ENCODE data around the gene AGAP1.

Gene AGAP1

GRCh38 chr2:235701206-235701981 lies 207.6 kb downstream of the AGAP1 start:
- H3K9me2 ChIP-seq (replicated peaks; ENCODE audit: control insufficient read depth, low read length) = no peaks in the 10 kb centered on the region
- H3K4me2 ChIP-seq (ENCODE audit: low read length) = no peak overlapping the region
- H3K79me2 ChIP-seq (ENCODE audit: control insufficient read depth, low read length) = no peaks in the 10 kb centered on the region

GRCh38 chr2:235702186-235702585 lies 208.3 kb downstream of the AGAP1 start:
- Histone ChIP-seq H3K27me3 (ENCODE audit: control insufficient read depth, low read length) (no peaks in the 10 kb centered on the region), H3K4me2 (ENCODE audit: low read length) (no peak overlapping the region), H3K4me3 (ENCODE audit: low read length) (no peak overlapping the region), H3K4me1 (ENCODE audit: control insufficient read depth, low read length) (no peaks in the 10 kb centered on the region), H3K79me2 (ENCODE audit: control insufficient read depth, low read length) (no peaks in the 10 kb centered on the region), H3K27ac (ENCODE audit: low read depth, low read length) (no peak overlapping the region), H3F3A (ENCODE audit: control insufficient read depth, insufficient read depth) (no peaks in the 10 kb centered on the region), H4K20me1 (ENCODE audit: control insufficient read depth, insufficient read depth, low read depth, low read length) (no peaks in the 10 kb centered on the region), H3K36me3 (ENCODE audit: control insufficient read depth, low read length) (no peaks in the 10 kb centered on the region), H3K9me3 (ENCODE audit: control insufficient read depth, insufficient read depth, low read length) (no peaks in the 10 kb centered on the region), H3K9me2 (replicated peaks; ENCODE audit: control insufficient read depth, low read length) (no peaks in the 10 kb centered on the region)
- TF ChIP-seq CTCF (IDR thresholded peaks at IDR 0.05; ENCODE audit: low read depth, low read length, poor library complexity, severe bottlenecking) (no peak), EZH2phosphoT487 (IDR thresholded peaks at IDR 0.05; ENCODE audit: borderline replicate concordance, low read length) (no peak)

More at GRCh38 chr2:235701206-235701981, 207.6 kb downstream of the AGAP1 start:
- Histone ChIP-seq H4K20me1 (ENCODE audit: control insufficient read depth, insufficient read depth, low read depth, low read length) (no peaks in the 10 kb centered on the region), H3K9me3 (ENCODE audit: control insufficient read depth, insufficient read depth, low read length) (no peaks in the 10 kb centered on the region), H3K27me3 (ENCODE audit: control insufficient read depth, low read length) (no peaks in the 10 kb centered on the region), H3F3A (ENCODE audit: control insufficient read depth, insufficient read depth) (no peaks in the 10 kb centered on the region), H3K27ac (ENCODE audit: low read depth, low read length) (no peak overlapping the region), H3K4me1 (ENCODE audit: control insufficient read depth, low read length) (no peaks in the 10 kb centered on the region), H3K36me3 (ENCODE audit: control insufficient read depth, low read length) (no peaks in the 10 kb centered on the region), H3K4me3 (ENCODE audit: low read length) (no peak overlapping the region)
- TF ChIP-seq EZH2phosphoT487 (IDR thresholded peaks at IDR 0.05; ENCODE audit: borderline replicate concordance, low read length) = no peak
- TF ChIP-seq CTCF (IDR thresholded peaks at IDR 0.05; ENCODE audit: low read depth, low read length, poor library complexity, severe bottlenecking) = no peak

GRCh38 chr2:235703711-235704295 lies 210.0 kb downstream of the AGAP1 start:
- no peaks in the 10 kb centered on the region for H3K4me1 ChIP-seq (ENCODE audit: control insufficient read depth, low read length)
- H3K9me3 ChIP-seq (ENCODE audit: control insufficient read depth, insufficient read depth, low read length) = no peaks in the 10 kb centered on the region
- no peaks in the 10 kb centered on the region for H3F3A ChIP-seq (ENCODE audit: control insufficient read depth, insufficient read depth)
- H3K79me2 ChIP-seq (ENCODE audit: control insufficient read depth, low read length) = no peaks in the 10 kb centered on the region
- no peaks in the 10 kb centered on the region for H3K9me2 ChIP-seq (replicated peaks; ENCODE audit: control insufficient read depth, low read length)
- H3K4me2 ChIP-seq (ENCODE audit: low read length) = no peak overlapping the region
- no peak for TF ChIP-seq EZH2phosphoT487 (IDR thresholded peaks at IDR 0.05; ENCODE audit: borderline replicate concordance, low read length)
- no peak for TF ChIP-seq CTCF (IDR thresholded peaks at IDR 0.05; ENCODE audit: low read depth, low read length, poor library complexity, severe bottlenecking)
- H4K20me1 ChIP-seq (ENCODE audit: control insufficient read depth, insufficient read depth, low read depth, low read length) = no peaks in the 10 kb centered on the region
- no peak overlapping the region for H3K27ac ChIP-seq (ENCODE audit: low read depth, low read length)
- no peak overlapping the region for H3K4me3 ChIP-seq (ENCODE audit: low read length)
- H3K36me3 ChIP-seq (ENCODE audit: control insufficient read depth, low read length) = no peaks in the 10 kb centered on the region
- H3K27me3 ChIP-seq (ENCODE audit: control insufficient read depth, low read length) = no peaks in the 10 kb centered on the region

Measured in DOHH2 (cell line).